ENCODE results near the gene ADGRL2.

The ADGRL2 gene

GRCh38 chr1:81811757-81812371 lies 11.1 kb downstream of the ADGRL2 start:
- no peak overlapping the region for H3K4me3 ChIP-seq (ENCODE audit: low read length)
- no peaks in the 10 kb centered on the region for H3K4me1 ChIP-seq (ENCODE audit: control insufficient read depth, insufficient read depth, low read length)
- H3K27me3 ChIP-seq (ENCODE audit: control insufficient read depth, insufficient read depth, low read length), result no peaks in the 10 kb centered on the region
- H3K9ac ChIP-seq (ENCODE audit: low read length), result no peak overlapping the region
- H3K36me3 ChIP-seq (ENCODE audit: control insufficient read depth, insufficient read depth, low read length), result no peaks in the 10 kb centered on the region
- H3K9me3 ChIP-seq (ENCODE audit: control insufficient read depth, low read length), result no peaks in the 10 kb centered on the region

- Histone ChIP-seq H3K36me3 (ENCODE audit: control insufficient read depth, insufficient read depth, low read length) (no peaks in the 10 kb centered on the region), H3K9ac (ENCODE audit: low read length) (no peak overlapping the region), H3K4me1 (ENCODE audit: control insufficient read depth, insufficient read depth, low read length) (no peaks in the 10 kb centered on the region), H3K9me3 (ENCODE audit: control insufficient read depth, low read length) (no peaks in the 10 kb centered on the region), H3K27me3 (ENCODE audit: control insufficient read depth, insufficient read depth, low read length) (no peaks in the 10 kb centered on the region), H3K4me3 (ENCODE audit: low read length) (no peak overlapping the region)
These were observed 12.0 kb downstream of the ADGRL2 start for GRCh38 chr1:81812712-81813111.

GRCh38 chr1:81813691-81814090 lies 13.0 kb downstream of the ADGRL2 start:
- Histone ChIP-seq H3K4me1 (ENCODE audit: control insufficient read depth, insufficient read depth, low read length) (no peaks in the 10 kb centered on the region), H3K36me3 (ENCODE audit: control insufficient read depth, insufficient read depth, low read length) (no peaks in the 10 kb centered on the region), H3K27me3 (ENCODE audit: control insufficient read depth, insufficient read depth, low read length) (no peaks in the 10 kb centered on the region), H3K9ac (ENCODE audit: low read length) (no peak overlapping the region), H3K4me3 (ENCODE audit: low read length) (no peak overlapping the region), H3K9me3 (ENCODE audit: control insufficient read depth, low read length) (no peaks in the 10 kb centered on the region)

- Histone ChIP-seq H3K27me3 (ENCODE audit: control insufficient read depth, insufficient read depth, low read length) (no peaks in the 10 kb centered on the region), H3K4me1 (ENCODE audit: control insufficient read depth, insufficient read depth, low read length) (no peaks in the 10 kb centered on the region), H3K9me3 (ENCODE audit: control insufficient read depth, low read length) (no peaks in the 10 kb centered on the region), H3K36me3 (ENCODE audit: control insufficient read depth, insufficient read depth, low read length) (no peaks in the 10 kb centered on the region), H3K9ac (ENCODE audit: low read length) (no peak overlapping the region), H3K4me3 (ENCODE audit: low read length) (no peak overlapping the region)
These were observed 18.9 kb downstream of the ADGRL2 start for GRCh38 chr1:81819613-81820012.

- no peaks in the 10 kb centered on the region for H3K9me3 ChIP-seq (ENCODE audit: control insufficient read depth, low read length)
- H3K36me3 ChIP-seq (ENCODE audit: control insufficient read depth, insufficient read depth, low read length), result no peaks in the 10 kb centered on the region
- no peaks in the 10 kb centered on the region for H3K4me1 ChIP-seq (ENCODE audit: control insufficient read depth, insufficient read depth, low read length)
- no peak overlapping the region for H3K9ac ChIP-seq (ENCODE audit: low read length)
- no peak overlapping the region for H3K4me3 ChIP-seq (ENCODE audit: low read length)
- no peaks in the 10 kb centered on the region for H3K27me3 ChIP-seq (ENCODE audit: control insufficient read depth, insufficient read depth, low read length)
These were observed 20.0 kb downstream of the ADGRL2 start for GRCh38 chr1:81820765-81821164.

- H3K9me3 ChIP-seq (ENCODE audit: control insufficient read depth, low read length), result no peaks in the 10 kb centered on the region
- H3K27me3 ChIP-seq (ENCODE audit: control insufficient read depth, insufficient read depth, low read length), result no peaks in the 10 kb centered on the region
- H3K4me3 ChIP-seq (ENCODE audit: low read length), result no peak overlapping the region
- H3K36me3 ChIP-seq (ENCODE audit: control insufficient read depth, insufficient read depth, low read length), result no peaks in the 10 kb centered on the region
- no peak overlapping the region for H3K9ac ChIP-seq (ENCODE audit: low read length)
- H3K4me1 ChIP-seq (ENCODE audit: control insufficient read depth, insufficient read depth, low read length), result no peaks in the 10 kb centered on the region
These were observed 22.3 kb downstream of the ADGRL2 start for GRCh38 chr1:81823082-81823481.

GRCh38 chr1:81824759-81825158 lies 24.0 kb downstream of the ADGRL2 start:
- H3K4me1 ChIP-seq (ENCODE audit: control insufficient read depth, insufficient read depth, low read length), result no peaks in the 10 kb centered on the region
- H3K9ac ChIP-seq (ENCODE audit: low read length), result no peak overlapping the region

GRCh38 chr1:81827942-81828341 lies 27.2 kb downstream of the ADGRL2 start:
- H3K4me1 ChIP-seq (ENCODE audit: control insufficient read depth, insufficient read depth, low read length), result no peaks in the 10 kb centered on the region
- no peaks in the 10 kb centered on the region for H3K36me3 ChIP-seq (ENCODE audit: control insufficient read depth, insufficient read depth, low read length)
- no peak overlapping the region for H3K4me3 ChIP-seq (ENCODE audit: low read length)
- H3K9ac ChIP-seq (ENCODE audit: low read length), result no peak overlapping the region
- no peaks in the 10 kb centered on the region for H3K27me3 ChIP-seq (ENCODE audit: control insufficient read depth, insufficient read depth, low read length)
- H3K9me3 ChIP-seq (ENCODE audit: control insufficient read depth, low read length), result no peaks in the 10 kb centered on the region

More at GRCh38 chr1:81824759-81825158, 24.0 kb downstream of the ADGRL2 start:
- Histone ChIP-seq H3K4me3 (ENCODE audit: low read length) (no peak overlapping the region), H3K9me3 (ENCODE audit: control insufficient read depth, low read length) (no peaks in the 10 kb centered on the region), H3K36me3 (ENCODE audit: control insufficient read depth, insufficient read depth, low read length) (no peaks in the 10 kb centered on the region), H3K27me3 (ENCODE audit: control insufficient read depth, insufficient read depth, low read length) (no peaks in the 10 kb centered on the region)

GRCh38 chr1:81832573-81832972 lies 31.8 kb downstream of the ADGRL2 start:
- H3K27me3 ChIP-seq (ENCODE audit: control insufficient read depth, insufficient read depth, low read length), result no peaks in the 10 kb centered on the region
- H3K4me1 ChIP-seq (ENCODE audit: control insufficient read depth, insufficient read depth, low read length), result no peaks in the 10 kb centered on the region
- H3K36me3 ChIP-seq (ENCODE audit: control insufficient read depth, insufficient read depth, low read length), result no peaks in the 10 kb centered on the region
- H3K4me3 ChIP-seq (ENCODE audit: low read length), result no peak overlapping the region
- no peak overlapping the region for H3K9ac ChIP-seq (ENCODE audit: low read length)
- no peaks in the 10 kb centered on the region for H3K9me3 ChIP-seq (ENCODE audit: control insufficient read depth, low read length)

GRCh38 chr1:81833722-81834121 lies 33.0 kb downstream of the ADGRL2 start:
- H3K4me1 ChIP-seq (ENCODE audit: control insufficient read depth, insufficient read depth, low read length), result no peaks in the 10 kb centered on the region
- no peaks in the 10 kb centered on the region for H3K36me3 ChIP-seq (ENCODE audit: control insufficient read depth, insufficient read depth, low read length)
- H3K27me3 ChIP-seq (ENCODE audit: control insufficient read depth, insufficient read depth, low read length), result no peaks in the 10 kb centered on the region
- H3K9ac ChIP-seq (ENCODE audit: low read length), result no peak overlapping the region
- H3K4me3 ChIP-seq (ENCODE audit: low read length), result no peak overlapping the region
- H3K9me3 ChIP-seq (ENCODE audit: control insufficient read depth, low read length), result no peaks in the 10 kb centered on the region

GRCh38 chr1:81834268-81834667 lies 33.5 kb downstream of the ADGRL2 start:
- Histone ChIP-seq H3K27me3 (ENCODE audit: control insufficient read depth, insufficient read depth, low read length) (no peaks in the 10 kb centered on the region), H3K9me3 (ENCODE audit: control insufficient read depth, low read length) (no peaks in the 10 kb centered on the region), H3K4me1 (ENCODE audit: control insufficient read depth, insufficient read depth, low read length) (no peaks in the 10 kb centered on the region), H3K9ac (ENCODE audit: low read length) (no peak overlapping the region), H3K36me3 (ENCODE audit: control insufficient read depth, insufficient read depth, low read length) (no peaks in the 10 kb centered on the region), H3K4me3 (ENCODE audit: low read length) (no peak overlapping the region)

GRCh38 chr1:81834921-81835698 lies 34.4 kb downstream of the ADGRL2 start:
- Histone ChIP-seq H3K9me3 (ENCODE audit: control insufficient read depth, low read length) (no peaks in the 10 kb centered on the region), H3K4me3 (ENCODE audit: low read length) (no peak overlapping the region), H3K36me3 (ENCODE audit: control insufficient read depth, insufficient read depth, low read length) (no peaks in the 10 kb centered on the region), H3K27me3 (ENCODE audit: control insufficient read depth, insufficient read depth, low read length) (no peaks in the 10 kb centered on the region), H3K4me1 (ENCODE audit: control insufficient read depth, insufficient read depth, low read length) (no peaks in the 10 kb centered on the region), H3K9ac (ENCODE audit: low read length) (no peak overlapping the region)

Measured in mucosa of stomach (tissue), 1 donor.